HepG2 (cell line): ENCODE measurements around the gene NUDCD3. TPM values are rescaled to one million over a fixed set of nuclear protein-coding genes. Genes with fewer than 3 reads are reported as not detected.

ENCODE experiments used
- ELF3 ChIP-seq: IDR thresholded peaks from 2 replicates; pipeline ENCODE4 v1.6.1; 2016; ENCODE audit warnings: missing genetic modification reagents, missing compliant biosample characterization
- FOXP1 ChIP-seq, 2 experiments: fragments of 450-650 bp in 1 of 2; IDR thresholded peaks; 2 replicates each; pipeline ENCODE4 v1.6.1; 2017 to 2018; ENCODE audit warnings: antibody characterized with exemption in 1 of 2
- GATAD1 ChIP-seq: IDR thresholded peaks from 2 replicates; pipeline ENCODE4 v1.6.1; 2016; ENCODE audit warnings: missing genetic modification reagents, missing compliant biosample characterization
- HOXD1 ChIP-seq: sonication (generic); formaldehyde crosslinking; IDR thresholded peaks from 2 replicates; pipeline ENCODE4 v1.5.0; 2020; ENCODE audit warnings: missing genetic modification reagents
- NFIC ChIP-seq: IDR thresholded peaks from 2 replicates; pipeline ENCODE4 v1.6.1; 2012; ENCODE audit warnings: mild to moderate bottlenecking, low read length, inconsistent platforms
- SNAI1 ChIP-seq: sonication (generic); formaldehyde crosslinking; IDR thresholded peaks from 2 replicates; pipeline ENCODE4 v1.5.0; 2020; ENCODE audit warnings: mild to moderate bottlenecking, missing genetic modification reagents, borderline replicate concordance
- ZNF337 ChIP-seq: sonication (generic); formaldehyde crosslinking; IDR thresholded peaks from 2 replicates; pipeline ENCODE4 v1.5.1; 2020; ENCODE audit warnings: missing genetic modification reagents, low read depth, mild to moderate bottlenecking, borderline replicate concordance
- ZNF879 ChIP-seq: sonication (generic); formaldehyde crosslinking; IDR thresholded peaks from 2 replicates; pipeline ENCODE4 v1.8.1; 2023; ENCODE audit warnings: missing genetic modification reagents
- polyA plus RNA-seq, 8 experiments: library from polyadenylated mRNA; depleted of rRNA in 3 of 8; stranded (reverse) in 7 of 8; unstranded in 1 of 8; fragments of >200 nt; fragmentation: Illumina TruSeq in 4 of 8; extraction: Trizol in 4 of 8; gene quantifications; 2 replicates each; pipeline versions ENCODE4 v1.2.1 to v1.2.3, GENCODE V29; 2011 to 2016; ENCODE audit warnings: low read depth in 4 of 8, missing spikeins in 1 of 8, mixed read lengths in 1 of 8; ENCODE audit not compliant: insufficient read depth in 1 of 8
- total RNA-seq, 5 experiments: library from RNA; depleted of rRNA; stranded (reverse); fragments of >200 nt; fragmentation: Illumina TruSeq; extraction: Trizol; gene quantifications; 2 replicates each; pipeline ENCODE4 v1.2.3, GENCODE V29; 2016; ENCODE audit warnings: low read depth in 1 of 5
- TF ChIP-seq, protein P1 (sequence below), 2 experiments: IDR thresholded peaks; 2 replicates each; pipeline ENCODE4 v1.6.1; 2011 to 2012; ENCODE audit warnings: low read length in 2 of 2, borderline replicate concordance in 1 of 2, low read depth in 1 of 2, mild to moderate bottlenecking in 1 of 2, moderate library complexity in 1 of 2
- TF ChIP-seq, protein P2 (sequence below): sonication (generic); formaldehyde crosslinking; IDR thresholded peaks from one replicate; pipeline ENCODE4 v1.5.1; 2020; ENCODE audit warnings: mild to moderate bottlenecking, missing genetic modification reagents; ENCODE audit errors: not compliant biosample characterization
- TF ChIP-seq, protein P3 (sequence below): sonication (generic); formaldehyde crosslinking; IDR thresholded peaks from 2 replicates; pipeline ENCODE4 v1.8.1; 2023; ENCODE audit warnings: mild to moderate bottlenecking, moderate library complexity, missing genetic modification reagents
- TF ChIP-seq, protein P4 (sequence below): sonication (generic); formaldehyde crosslinking; IDR thresholded peaks from 2 replicates; pipeline ENCODE4 v1.8.0; 2022; ENCODE audit warnings: mild to moderate bottlenecking, missing genetic modification reagents; ENCODE audit not compliant: insufficient replicate concordance

NUDCD3 gene
- total and polyA plus RNA-seq, 2 of the 13 experiments (the other 11 are each of a cell fraction or from before 2014, with no cell fraction given), result 20.8 to 49.9 TPM

DNA sequence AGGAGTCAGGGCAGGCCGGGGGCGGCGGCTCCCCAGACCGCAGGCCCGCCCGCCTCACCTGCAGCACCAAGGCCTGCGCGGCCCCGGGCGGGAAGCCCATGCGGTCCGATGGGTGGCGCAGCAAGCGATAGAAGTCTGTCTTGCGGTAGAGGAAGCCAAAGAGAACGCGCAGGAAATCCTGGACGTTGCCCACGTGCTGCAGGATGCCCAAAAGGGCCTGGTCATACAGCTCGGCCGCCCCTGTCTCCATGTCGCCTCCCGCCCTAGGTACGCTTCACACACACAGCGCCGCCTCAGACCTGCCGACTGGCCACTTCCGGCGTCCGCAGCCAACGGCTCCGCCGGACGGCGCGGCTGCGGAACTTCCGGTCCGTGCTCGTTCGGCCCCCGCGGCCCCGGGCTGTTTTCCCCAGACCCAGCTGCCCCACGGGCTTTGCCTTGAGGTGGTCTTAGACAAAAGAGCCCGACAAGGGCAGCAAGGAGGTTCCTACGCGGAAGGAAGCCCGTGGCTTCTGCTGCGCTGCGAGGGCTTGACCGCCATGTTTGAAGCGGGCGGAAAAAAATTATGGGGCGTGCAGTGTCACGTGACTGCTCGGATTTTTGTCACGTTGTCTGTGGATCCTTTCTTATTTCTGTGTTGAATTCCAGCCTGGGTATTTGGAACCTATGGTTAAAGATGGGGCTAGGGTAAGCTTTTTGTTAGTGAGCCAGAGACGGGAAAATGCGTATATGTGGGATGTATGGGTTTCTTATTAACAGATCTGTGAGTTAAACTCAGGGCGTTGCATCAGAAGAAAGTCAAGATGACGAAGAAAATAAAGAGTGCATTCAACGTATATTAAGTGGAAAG is at the start of gene NUDCD3 (continued):
- peak; percentile 81 for TF ChIP-seq ELF3 (CRISPR knock-in tag)
- no peak for TF ChIP-seq HOXD1 (CRISPR knock-in tag)
- TF ChIP-seq, protein P1, sequence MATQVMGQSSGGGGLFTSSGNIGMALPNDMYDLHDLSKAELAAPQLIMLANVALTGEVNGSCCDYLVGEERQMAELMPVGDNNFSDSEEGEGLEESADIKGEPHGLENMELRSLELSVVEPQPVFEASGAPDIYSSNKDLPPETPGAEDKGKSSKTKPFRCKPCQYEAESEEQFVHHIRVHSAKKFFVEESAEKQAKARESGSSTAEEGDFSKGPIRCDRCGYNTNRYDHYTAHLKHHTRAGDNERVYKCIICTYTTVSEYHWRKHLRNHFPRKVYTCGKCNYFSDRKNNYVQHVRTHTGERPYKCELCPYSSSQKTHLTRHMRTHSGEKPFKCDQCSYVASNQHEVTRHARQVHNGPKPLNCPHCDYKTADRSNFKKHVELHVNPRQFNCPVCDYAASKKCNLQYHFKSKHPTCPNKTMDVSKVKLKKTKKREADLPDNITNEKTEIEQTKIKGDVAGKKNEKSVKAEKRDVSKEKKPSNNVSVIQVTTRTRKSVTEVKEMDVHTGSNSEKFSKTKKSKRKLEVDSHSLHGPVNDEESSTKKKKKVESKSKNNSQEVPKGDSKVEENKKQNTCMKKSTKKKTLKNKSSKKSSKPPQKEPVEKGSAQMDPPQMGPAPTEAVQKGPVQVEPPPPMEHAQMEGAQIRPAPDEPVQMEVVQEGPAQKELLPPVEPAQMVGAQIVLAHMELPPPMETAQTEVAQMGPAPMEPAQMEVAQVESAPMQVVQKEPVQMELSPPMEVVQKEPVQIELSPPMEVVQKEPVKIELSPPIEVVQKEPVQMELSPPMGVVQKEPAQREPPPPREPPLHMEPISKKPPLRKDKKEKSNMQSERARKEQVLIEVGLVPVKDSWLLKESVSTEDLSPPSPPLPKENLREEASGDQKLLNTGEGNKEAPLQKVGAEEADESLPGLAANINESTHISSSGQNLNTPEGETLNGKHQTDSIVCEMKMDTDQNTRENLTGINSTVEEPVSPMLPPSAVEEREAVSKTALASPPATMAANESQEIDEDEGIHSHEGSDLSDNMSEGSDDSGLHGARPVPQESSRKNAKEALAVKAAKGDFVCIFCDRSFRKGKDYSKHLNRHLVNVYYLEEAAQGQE (IDR thresholded peaks at IDR 0.05; ENCODE audit: borderline replicate concordance in 1 of 2, low read depth in 1 of 2, low read length in 2 of 2), result peak in 1 of 2 experiments; percentile 24; a peak in 1 of 4 replicates
- TF ChIP-seq GATAD1 (CRISPR knock-in tag), result peak; percentile 95
- TF ChIP-seq FOXP1 (IDR thresholded peaks at IDR 0.05), result no peak
- TF ChIP-seq FOXP1 (CRISPR knock-in tag; IDR thresholded peaks at IDR 0.05), result no peak
- TF ChIP-seq, protein P2, sequence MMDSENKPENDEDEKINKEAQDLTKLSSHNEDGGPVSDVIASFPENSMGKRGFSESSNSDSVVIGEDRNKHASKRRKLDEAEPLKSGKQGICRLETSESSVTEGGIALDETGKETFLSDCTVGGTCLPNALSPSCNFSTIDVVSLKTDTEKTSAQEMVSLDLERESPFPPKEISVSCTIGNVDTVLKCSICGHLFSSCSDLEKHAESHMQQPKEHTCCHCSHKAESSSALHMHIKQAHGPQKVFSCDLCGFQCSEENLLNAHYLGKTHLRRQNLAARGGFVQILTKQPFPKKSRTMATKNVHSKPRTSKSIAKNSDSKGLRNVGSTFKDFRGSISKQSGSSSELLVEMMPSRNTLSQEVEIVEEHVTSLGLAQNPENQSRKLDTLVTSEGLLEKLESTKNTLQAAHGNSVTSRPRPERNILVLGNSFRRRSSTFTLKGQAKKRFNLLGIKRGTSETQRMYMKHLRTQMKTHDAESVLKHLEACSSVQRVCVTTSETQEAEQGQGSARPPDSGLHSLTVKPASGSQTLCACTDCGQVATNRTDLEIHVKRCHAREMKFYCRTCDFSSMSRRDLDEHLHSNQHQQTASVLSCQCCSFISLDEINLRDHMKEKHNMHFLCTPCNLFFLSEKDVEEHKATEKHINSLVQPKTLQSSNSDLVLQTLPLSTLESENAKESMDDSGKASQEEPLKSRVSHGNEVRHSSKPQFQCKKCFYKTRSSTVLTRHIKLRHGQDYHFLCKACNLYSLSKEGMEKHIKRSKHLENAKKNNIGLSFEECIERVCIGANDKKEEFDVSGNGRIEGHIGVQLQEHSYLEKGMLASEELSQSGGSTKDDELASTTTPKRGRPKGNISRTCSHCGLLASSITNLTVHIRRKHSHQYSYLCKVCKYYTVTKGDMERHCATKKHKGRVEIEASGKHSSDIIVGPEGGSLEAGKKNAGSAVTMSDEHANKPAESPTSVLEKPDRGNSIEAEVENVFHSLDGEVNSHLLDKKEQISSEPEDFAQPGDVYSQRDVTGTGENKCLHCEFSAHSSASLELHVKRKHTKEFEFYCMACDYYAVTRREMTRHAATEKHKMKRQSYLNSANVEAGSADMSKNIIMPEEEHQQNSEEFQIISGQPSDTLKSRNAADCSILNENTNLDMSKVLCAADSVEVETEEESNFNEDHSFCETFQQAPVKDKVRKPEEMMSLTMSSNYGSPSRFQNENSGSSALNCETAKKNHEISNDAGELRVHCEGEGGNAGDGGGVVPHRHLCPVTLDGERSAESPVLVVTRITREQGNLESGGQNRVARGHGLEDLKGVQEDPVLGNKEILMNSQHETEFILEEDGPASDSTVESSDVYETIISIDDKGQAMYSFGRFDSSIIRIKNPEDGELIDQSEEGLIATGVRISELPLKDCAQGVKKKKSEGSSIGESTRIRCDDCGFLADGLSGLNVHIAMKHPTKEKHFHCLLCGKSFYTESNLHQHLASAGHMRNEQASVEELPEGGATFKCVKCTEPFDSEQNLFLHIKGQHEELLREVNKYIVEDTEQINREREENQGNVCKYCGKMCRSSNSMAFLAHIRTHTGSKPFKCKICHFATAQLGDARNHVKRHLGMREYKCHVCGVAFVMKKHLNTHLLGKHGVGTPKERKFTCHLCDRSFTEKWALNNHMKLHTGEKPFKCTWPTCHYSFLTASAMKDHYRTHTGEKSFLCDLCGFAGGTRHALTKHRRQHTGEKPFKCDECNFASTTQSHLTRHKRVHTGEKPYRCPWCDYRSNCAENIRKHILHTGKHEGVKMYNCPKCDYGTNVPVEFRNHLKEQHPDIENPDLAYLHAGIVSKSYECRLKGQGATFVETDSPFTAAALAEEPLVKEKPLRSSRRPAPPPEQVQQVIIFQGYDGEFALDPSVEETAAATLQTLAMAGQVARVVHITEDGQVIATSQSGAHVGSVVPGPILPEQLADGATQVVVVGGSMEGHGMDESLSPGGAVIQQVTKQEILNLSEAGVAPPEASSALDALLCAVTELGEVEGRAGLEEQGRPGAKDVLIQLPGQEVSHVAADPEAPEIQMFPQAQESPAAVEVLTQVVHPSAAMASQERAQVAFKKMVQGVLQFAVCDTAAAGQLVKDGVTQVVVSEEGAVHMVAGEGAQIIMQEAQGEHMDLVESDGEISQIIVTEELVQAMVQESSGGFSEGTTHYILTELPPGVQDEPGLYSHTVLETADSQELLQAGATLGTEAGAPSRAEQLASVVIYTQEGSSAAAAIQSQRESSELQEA (CRISPR knock-in tag), result peak; percentile 91
- TF ChIP-seq NFIC, result peak; percentile 59; the same call in 1 of the 2 replicates
- TF ChIP-seq, protein P3, sequence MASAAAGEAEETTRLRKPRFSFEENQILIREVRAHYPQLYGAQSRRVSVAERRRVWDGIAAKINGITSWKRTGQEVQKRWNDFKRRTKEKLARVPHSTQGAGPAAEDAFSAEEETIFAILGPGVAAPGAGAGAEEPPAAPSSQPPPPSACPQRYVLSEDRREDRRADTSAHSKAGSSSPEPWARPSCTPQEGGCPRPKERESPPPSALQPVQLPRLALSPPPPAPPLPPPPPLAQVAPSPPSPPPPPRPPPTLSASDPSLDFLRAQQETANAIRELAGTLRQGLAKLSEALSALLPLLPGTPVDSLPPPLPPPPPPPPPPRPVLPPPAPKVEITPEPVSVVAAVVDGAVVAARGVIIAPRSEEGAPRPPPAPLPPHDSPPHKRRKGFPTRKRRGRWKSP (CRISPR knock-in tag), result peak; percentile 56; the same call in 1 of the 2 replicates
- no peak; the same call in 1 of the 2 replicates for TF ChIP-seq ZNF879 (CRISPR knock-in tag)
- TF ChIP-seq, protein P4, sequence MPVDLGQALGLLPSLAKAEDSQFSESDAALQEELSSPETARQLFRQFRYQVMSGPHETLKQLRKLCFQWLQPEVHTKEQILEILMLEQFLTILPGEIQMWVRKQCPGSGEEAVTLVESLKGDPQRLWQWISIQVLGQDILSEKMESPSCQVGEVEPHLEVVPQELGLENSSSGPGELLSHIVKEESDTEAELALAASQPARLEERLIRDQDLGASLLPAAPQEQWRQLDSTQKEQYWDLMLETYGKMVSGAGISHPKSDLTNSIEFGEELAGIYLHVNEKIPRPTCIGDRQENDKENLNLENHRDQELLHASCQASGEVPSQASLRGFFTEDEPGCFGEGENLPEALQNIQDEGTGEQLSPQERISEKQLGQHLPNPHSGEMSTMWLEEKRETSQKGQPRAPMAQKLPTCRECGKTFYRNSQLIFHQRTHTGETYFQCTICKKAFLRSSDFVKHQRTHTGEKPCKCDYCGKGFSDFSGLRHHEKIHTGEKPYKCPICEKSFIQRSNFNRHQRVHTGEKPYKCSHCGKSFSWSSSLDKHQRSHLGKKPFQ (CRISPR knock-in tag), result peak; percentile 80
- TF ChIP-seq ZNF337 (CRISPR knock-in tag), result no peak
- TF ChIP-seq SNAI1 (CRISPR knock-in tag), result 0 out of 2 replicates have a peak, but pooled peaks have one; percentile 42
